HTERT RPE-1 (cell line): Measurements from ENCODE around the gene CGB7.
"Not testable (repeated sequence)": the region's sequence is repeated elsewhere in the genome, so short reads cannot be mapped to it uniquely, and the experiment has no call there.

Experiments
- in situ Hi-C: fragments of 300-500 bp; cut with MboI; formaldehyde crosslinking; loops from 4 replicates; pipeline ENCODE4 v1.14.3; 2020; ENCODE audit warnings: low sequenced_read_pairs

The CGB7 gene

DNA sequence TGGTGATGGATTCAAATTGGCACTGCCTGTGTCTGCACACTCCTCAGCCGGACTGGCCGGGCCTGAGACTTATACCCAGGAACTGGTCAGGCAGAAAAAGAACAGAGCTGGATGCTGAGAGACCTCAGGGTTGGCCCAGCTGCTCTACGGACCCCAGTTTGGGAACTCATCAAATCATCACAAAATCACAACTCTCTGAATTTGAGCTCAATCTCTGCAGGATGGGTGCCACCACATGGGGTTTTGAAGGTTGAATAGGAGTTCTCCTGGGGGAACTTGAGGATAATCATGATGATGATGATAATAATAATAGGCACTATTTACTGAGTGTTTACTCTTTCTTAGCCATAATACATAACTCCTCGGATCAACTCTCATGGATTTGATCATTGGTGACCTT lies 14.9 kb downstream of the CGB7 start:
- in situ Hi-C loops: not testable (repeated sequence)

DNA sequence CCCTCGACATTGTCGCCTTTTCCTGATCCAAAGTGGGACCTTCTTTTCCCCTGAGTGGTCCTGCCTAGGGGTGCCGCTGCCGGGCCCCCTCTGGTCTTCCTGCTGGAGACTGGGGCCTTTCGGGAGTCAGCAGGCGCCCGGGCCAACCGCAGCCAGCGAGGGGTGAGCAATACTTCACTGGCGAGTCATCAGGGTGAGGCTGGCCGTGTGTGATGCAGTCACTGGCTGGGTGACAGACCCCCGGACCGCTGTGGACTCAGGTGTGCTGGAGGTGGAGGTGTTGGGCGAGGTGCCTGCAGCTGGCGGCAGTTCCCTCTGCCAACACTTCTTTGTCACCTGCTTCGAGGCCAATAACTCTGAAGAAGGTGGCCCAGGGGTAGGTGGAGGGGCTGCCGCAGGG lies 15.4 kb downstream of the CGB7 start:
- in situ Hi-C loops: no loop called here

DNA sequence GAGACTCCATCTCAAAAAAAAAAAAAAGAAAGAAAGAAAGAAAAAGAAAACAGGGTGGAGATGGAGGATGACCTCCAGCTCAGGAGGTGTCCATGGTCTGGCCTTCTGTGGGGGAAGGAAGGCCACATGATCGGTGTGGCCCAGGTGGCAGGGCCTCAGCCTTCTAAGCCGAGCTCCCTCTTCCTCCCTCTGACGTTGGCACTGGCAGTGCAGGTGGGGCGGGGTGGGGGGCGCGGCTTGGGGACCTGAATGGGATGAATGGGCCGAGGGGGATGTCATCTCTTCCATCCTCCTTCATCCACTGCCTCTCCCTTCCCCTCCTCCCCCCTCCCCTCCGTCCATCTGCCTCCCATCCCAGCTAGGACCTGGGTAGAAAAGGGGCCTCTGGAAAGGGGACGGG lies 17.8 kb downstream of the CGB7 start:
- in situ Hi-C loops: not testable (repeated sequence)

DNA sequence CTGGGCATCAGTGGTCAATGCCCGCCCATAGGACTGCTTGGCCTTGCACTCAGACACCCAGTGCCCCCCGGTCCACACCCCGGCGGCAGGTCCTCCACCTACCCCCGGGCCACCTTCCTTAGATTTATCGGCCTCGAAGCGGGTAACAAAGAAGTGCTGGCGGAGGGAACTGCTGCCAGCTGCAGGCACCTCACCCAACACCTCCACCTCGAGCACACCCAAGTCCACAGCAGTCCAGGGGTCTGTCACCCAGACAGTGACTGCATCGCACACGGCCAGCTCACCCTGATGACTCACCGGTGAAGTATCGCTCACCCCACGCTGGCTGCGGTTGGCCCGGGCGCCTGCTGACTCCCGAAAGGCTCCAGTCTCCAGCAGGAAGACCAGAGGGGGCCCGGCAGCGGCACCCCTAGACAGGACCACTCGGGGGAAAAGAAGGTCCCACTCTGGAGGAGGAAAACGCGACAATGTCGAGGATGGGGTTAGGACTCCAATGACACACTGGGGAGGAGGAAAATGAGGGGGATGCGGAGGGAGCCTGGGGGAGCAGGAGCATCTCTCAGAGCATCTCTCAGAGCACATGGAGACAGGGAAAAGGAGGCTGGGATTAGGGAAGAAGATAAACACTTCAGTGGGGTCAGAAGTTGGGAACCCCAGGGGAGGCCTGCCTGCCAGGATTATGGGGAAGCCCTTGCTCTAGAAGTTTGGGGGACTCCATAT lies 18.8 kb downstream of the CGB7 start:
- in situ Hi-C loops: not testable (repeated sequence)

DNA sequence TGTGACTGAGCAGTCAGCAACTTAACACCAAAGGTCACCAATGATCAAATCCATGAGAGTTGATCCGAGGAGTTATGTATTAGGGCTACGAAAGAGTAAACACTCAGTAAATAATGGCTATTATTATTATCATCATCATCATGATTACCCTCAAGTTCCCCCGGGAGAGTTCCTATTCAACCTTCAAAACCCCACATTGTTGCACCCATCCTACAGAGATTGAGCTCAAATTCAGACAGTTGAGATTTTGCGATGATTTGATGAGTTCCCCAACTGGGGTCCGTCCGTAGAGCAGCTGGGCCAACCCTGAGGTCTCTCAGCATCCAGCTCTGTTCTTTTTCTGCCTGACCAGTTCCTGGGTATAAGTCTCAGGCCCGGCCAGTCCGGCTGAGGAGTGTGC lies 19.4 kb downstream of the CGB7 start:
- in situ Hi-C loops: not testable (repeated sequence)

DNA sequence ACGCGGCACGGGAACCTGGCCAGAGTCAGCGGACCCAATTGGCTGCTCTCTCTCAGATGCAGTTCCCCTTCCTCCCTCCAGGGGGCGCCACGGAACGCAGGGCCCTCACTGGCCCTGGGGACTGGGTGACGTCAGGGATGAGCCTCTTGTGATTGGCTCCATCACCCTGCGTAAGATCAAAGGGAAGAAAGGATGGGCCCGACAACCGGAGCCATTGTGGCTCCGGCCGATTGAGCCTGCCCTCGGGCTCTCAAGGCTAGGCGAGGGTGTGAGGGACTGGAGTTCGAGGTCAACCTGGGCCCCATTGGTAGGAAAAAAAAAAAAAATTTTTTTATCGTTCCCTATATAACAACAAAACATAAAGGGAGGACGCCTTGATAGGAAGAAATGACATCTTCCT lies 20.7 kb downstream of the CGB7 start, which contains the start of gene CGB1:
TSS of gene CGB1 (minus strand) at position 81 of the 400 bp plus-strand sequence. CDS start 184 bp downstream, outside the sequence.
- in situ Hi-C loops: not testable (repeated sequence)

DNA sequence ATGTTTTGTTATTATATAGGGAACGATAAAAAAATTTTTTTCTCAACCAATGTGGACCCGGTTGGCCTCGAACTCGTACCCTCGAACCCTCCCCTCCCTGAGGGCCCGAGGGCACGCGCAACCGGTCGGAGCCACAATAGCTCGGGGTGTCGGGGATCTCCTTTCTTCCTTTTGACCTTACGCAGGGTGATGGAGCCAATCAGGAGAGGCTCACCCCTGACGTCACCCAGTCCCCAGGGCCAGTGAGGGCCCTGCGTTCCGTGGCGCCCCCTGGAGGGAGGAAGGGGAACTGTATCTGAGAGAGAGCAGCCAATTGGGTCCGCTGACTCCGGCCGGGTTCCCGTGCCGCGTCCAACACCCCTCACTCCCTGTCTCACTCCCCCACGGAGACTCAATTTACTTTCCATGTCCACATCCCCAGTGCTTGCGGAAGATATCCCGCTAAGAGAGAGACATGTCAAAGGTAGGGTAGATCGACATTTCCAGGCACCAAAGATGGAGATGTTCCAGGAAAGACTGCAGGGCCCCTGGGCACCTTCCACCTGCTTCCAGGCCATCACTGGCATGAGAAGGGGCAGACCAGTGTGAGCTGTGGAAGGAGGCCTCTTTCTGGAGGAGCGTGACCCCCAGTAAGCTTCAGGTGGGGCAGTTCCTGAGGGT lies 25.8 kb downstream of the CGB7 start, which contains the start of gene CGB2:
TSS of gene CGB2 (plus strand) at position 249 of the 660 bp plus-strand sequence. CDS start at position 455, 206 bp downstream.
- in situ Hi-C loops: not testable (repeated sequence)

DNA sequence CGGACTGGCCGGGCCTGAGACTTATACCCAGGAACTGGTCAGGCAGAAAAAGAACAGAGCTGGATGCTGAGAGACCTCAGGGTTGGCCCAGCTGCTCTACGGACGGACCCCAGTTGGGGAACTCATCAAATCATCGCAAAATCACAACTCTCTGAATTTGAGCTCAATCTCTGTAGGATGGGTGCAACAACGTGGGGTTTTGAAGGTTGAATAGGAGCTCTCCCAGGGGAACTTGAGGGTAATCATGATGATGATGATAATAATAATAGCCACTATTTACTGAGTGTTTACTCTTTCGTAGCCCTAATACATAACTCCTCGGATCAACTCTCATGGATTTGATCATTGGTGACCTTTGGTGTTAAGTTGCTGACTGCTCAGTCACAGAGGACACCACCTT lies 27.2 kb downstream of the CGB7 start:
- in situ Hi-C loops: not testable (repeated sequence)

DNA sequence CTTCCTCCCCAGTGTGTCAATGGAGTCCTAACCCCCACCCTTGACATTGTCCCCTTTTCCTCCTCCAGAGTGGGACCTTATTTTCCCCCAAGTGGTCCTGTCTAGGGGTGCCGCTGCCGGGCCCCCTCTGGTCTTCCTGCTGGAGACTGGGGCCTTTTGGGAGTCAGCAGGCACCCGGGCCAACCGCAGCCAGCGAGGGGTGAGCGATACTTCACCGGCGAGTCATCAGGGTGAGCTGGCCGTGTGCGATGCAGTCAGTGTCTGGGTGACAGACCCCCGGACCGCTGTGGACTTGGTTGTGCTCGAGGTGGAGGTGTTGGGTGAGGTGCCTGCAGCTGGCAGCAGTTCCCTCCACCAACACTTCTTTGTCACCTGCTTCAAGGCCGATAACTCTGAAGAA lies 27.8 kb downstream of the CGB7 start:
- in situ Hi-C loops: not testable (repeated sequence)

DNA sequence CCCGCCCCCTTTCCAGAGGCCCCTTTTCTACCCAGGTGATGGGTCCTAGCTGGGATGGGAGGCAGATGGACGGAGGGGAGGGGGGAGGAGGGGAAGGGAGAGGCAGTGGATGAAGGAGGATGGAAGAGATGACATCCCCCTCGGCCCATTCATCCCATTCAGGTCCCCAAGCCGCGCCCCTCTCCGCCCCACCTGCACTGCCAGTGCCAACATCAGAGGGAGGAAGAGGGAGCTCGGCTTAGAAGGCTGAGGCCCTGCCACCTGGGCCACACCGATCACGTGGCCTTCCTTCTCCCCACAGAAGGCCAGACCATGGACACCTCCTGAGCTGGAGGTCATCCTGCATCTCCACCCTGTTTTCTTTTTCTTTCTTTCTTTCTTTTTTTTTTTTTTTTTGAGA lies 28.9 kb downstream of the CGB7 start:
- in situ Hi-C loops: not testable (repeated sequence)

DNA sequence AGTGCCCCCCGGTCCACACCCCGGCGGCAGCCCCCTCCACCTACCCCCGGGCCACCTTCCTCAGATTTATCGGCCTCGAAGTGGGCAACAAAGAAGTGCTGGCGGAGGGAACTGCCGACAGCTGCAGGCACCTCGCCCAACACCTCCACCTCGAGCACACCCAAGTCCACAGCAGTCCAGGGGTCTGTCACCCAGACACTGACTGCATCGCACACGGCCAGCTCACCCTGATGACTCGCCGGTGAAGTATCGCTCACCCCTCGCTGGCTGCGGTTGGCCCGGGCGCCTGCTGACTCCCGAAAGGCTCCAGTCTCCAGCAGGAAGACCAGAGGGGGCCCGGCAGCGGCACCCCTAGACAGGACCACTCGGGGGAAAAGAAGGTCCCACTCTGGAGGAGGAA lies 31.9 kb downstream of the CGB7 start:
- in situ Hi-C loops: not testable (repeated sequence)

DNA sequence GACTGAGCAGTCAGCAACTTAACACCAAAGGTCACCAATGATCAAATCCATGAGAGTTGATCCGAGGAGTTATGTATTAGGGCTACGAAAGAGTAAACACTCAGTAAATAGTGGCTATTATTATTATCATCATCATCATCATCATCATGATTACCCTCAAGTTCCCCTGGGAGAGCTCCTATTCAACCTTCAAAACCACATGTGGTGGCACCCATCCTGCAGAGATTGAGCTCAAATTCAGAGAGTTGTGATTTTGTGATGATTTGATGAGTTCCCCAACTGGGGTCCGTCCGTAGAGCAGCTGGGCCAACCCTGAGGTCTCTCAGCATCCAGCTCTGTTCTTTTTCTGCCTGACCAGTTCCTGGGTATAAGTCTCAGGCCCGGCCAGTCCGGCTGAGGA lies 32.5 kb downstream of the CGB7 start:
- in situ Hi-C loops: not testable (repeated sequence)

DNA sequence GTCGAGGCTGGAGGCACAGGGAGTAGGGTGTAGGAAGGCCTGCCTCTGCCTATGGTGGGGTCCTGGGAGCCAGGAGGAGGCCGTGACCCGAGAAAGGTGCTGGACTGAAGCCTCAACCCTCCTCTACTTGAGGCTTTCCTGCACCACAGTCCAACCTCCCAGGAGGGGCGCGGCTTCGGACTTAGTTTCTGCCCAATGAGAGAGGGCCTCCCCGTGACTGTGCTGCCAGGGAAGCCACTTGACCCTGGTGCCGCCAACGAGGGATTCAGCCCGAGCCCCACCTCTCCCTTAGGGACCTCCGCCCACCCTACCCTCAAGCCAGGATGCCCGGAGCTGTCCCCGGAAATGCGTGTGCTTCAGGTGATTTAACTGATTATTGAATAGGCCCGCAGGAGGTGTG lies 33.3 kb downstream of the CGB7 start, which contains the start of gene CGB3:
TSS of gene CGB3 (minus strand) at position 101 of the 400 bp plus-strand sequence. CDS start 362 bp downstream, outside the sequence.
- in situ Hi-C loops: not testable (repeated sequence)

DNA sequence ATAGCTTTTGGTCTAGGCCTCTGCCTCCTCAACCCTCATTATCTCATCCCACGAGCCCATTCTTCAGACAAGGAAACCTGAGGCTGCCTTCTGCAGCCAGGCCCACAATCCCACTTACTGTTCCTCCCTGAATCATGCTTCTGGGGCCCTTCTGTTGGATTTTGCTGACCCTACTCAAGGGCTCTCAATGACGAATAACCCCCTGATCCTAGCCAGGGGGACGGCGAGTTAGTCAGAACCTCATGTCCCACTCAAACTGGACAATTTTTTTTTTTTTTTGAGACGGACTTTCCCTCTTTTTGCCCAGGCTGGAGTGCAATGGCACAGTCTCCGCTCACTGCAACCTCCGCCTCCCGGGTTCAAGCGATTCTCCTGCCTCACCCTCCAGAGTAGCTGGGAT lies 35.4 kb downstream of the CGB7 start:
- in situ Hi-C loops: no loop called here

DNA sequence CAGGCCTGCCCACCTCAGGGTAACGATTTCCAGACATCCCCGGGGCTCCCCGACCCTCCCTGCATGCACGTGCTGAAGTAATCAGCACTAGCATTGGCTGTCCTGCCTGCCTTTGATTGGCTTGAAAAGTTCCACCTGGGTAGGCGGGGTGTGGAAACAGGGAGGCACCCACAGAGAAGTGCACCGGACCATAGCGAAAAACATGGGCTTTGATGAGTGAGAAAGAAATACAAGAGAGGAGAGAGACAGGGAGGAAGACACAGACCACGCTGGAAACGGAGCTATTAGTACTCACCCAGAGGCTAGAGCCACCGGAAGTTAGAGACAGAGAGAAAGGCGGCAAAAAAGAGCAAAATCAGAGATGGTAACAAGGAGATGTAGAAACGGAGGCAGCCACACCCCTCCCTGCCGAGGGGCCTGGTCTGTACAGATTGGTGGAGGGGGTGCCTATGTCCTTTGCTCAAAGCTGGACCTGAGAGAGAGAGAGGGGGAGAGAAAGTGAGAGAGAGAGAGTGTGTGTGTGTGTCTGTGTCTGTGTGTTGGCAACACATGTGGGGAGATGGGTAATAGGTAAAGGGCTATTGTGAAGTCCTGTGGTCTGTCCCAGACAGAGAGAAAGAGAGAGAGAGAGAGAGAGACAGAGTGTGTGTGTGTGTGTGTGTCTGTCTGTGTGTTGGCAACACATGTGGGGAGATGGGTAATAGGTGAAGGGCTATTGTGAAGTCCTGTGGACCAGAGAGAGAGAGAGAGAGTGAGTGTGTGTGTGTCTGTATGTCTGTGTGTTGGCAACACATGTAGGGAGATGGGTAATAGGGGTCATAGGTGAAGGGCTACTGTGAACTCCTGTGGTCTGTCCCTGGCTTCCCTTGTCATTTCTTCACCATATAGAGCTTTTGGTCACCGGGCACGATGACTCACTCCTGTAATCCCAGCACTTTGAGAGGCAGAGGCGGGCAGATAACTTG lies 36.3 kb downstream of the CGB7 start:
- in situ Hi-C loops: no loop called here

DNA sequence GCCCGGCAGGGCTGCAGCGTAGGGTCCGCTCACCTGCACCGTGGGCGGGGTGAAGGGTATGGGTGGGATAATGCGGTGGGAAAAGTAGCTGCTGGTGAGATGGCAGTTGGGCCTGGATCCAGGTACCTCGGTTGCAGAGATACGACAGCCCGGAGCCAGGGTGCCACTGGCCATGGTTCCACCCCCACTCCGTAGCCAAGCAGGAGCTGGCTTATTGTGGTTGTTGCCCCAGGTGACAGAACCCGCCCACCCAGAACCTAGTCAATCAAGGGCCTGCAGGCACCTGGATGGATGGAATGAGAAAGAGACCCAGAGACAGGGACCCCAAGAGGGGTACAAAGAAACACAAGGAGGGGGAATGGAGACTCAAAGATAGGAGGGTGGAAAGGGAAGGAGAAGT lies 37.2 kb downstream of the CGB7 start:
- in situ Hi-C loops: no loop called here

DNA sequence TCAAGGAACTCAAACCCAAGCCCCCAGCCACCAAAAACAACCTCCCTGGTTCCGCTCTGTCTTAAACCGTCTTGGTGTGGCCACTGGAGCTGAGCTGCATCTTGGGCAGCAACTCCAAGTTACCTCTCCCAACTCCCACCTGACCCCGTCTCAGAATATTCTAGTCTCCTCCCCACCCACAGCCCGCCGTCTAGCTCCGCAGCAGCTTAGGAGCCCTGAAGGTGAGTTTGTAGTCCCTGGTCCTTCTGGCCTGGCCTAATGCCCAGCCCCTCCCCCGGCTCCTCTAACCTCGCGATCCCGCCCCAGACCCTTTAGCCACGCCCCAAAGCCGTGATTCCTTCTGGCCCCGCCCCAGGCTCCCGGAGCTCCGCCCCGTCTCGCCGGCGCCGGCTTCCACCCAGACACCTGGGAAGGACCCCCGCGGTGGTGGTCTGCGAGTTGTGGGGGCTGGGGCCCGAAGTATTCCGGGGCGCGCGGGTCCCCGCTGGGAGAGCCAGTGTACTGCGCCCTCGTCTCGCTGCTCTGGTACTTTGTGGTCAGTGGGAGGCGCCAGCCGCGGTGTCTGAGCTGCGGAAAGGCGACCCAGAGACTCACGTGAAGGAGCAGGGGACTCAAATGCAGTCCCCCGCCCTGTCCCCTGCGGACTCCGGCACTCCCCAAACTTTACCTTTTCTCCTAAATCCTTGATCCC lies 38.2 kb downstream of the CGB7 start:
- in situ Hi-C loops: no loop called here

DNA sequence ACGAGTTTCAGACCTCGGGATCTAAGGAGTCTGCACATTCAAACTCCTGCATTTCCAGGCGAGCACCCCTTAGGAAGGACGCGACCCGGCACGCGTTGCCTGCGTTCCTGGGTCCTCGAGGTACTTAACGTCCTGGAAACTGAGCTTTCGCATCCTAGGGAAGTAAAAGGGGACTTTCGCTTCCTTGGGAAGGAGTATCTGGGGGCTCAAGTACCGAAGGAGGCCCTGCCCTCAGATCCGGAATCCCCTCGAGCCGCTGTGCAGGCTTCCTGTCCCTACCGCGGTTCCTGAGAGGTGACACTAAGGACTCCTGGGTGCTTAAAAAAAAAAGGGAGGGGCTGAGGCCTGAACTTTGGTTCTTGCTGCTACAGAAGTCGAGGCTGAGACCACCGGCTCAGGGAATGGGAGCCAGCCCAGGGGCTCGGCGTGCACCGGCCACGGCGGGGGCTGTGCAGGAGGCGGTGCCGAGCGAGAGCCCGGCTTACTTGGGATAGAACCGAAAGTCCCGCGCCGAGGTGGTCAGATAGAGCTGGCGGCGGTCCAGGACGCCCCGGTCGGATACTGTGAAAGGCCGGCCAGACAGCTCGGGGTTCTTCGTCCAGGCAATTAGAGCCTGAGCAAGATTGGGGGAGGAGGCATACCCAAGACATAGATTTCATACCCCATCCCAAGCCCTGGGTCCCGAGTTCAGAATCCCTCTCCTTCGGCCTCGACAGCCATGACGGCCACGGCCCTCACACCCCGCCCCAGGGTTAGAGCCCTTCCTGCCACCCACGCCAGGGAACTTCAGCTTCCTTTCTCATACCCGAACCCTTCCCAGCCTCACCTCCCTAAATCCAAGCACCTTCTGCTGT lies 38.9 kb downstream of the CGB7 start:
- in situ Hi-C loops: not testable (repeated sequence)

DNA sequence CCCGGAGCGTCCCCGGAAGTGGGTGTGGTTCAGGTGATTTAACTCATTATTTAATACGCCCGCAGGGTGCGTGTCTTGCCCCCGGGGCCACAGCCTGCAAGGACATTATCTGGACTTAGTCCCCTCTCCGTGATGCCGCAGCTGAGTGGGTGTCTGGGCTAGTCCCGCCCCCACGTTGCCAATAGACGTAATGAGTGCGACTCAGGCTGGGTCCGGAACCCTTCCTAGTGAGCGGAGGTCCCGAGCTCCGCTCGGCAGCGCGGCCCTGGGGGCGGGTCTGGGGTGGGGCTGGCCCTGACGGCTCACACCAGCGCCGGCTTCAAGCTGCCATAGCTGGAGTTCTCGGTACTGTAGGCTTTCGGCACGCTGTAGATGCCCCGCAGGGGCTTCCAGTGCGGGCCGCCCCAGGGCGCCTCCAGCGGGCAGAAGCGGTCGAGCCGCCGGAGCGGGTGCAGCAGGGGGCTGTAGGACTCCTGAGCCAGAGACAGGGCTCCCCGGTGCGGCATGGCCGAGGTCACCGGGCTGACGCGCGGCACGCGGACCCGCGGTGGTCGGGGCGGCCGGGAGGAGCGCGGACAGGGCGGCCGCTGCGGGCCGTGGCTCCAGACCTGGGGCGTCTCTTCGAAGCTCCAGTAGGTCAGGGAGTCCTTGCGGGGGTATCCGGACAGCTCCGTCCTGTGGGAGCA lies 39.7 kb downstream of the CGB7 start:
- in situ Hi-C loops: no loop called here
